Stimulated activated CD8-positive, alpha-beta memory T cell treated with anti-CD3 and anti-CD28 coated beads, Interleukin-4, amount 100 ng/mL, for 1 hour (primary cell): ENCODE measurements around the gene CHL1.

ENCODE experiments used
- DNase-seq, 2 donors: peaks; one replicate each; pipeline ENCODE4 v3.0.0-alpha.2; 2020; ENCODE audit warnings: low read depth in 2 of 2, low spot score in 1 of 2

CHL1 gene

DNA sequence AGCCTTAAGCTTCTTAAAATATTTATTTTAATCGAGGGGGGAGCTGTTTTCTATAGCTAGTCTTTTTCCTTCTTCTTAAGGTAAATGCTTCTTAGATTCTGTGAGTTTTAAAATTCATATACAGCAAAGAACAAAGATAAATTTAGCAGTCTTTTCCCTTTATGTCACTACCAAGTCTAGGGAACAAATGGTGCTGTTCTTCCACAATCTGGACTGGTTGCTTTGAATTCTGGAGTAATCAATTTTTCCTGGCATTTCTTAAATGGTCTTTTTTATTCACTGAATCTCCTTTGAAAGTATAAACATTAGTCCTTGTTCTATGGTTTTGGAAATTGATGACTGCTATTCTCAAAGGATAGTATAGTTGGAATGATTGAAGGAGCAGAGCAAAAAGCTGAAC, 82.8 kb downstream of the CHL1 start:
- DNase-seq, result no peak

GRCh38 chr3:280681-281080, 84.1 kb downstream of the CHL1 start:
- DNase-seq, result no peak

DNA sequence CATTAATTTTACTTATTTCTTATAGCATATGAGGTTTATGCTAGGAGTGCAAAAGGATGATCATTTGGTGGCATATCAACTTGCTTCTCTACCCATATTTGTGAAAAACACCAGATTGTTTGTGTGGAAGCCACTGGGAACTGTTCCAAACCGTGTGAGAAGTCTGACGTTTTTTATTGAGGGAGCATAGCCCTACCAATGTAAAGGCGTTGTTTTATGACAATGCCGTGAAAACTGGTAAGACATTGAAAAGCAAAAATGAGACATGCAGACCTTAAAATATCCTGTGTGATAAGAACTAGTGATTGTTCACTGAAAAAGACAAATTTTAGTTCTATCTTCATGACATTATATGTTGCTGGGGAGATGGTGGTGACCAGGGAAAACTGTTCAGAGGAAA, 87.8 kb downstream of the CHL1 start:
- DNase-seq, result no peak

DNA sequence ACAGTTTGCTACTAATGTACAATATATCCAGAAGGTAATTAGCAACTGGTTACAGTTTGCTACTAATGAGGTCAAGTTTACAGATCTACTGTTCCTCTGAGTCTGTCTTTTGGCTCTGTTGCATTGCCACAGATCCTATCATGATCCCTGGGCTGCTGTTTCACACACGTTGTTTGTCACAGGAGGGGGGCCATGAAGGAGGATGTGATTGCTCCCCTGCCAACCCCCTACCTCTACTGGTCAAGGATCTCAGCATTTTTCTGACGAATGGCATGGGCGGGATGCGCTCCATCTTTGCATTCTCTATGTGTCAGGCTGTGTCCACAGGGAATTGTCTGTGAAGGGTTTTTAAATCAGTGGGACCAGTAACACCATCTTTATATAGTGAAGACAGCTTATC, 91.9 kb downstream of the CHL1 start:
- DNase-seq, result no peak

GRCh38 chr3:291028-291427, 94.5 kb downstream of the CHL1 start:
- DNase-seq, result no peak

DNA sequence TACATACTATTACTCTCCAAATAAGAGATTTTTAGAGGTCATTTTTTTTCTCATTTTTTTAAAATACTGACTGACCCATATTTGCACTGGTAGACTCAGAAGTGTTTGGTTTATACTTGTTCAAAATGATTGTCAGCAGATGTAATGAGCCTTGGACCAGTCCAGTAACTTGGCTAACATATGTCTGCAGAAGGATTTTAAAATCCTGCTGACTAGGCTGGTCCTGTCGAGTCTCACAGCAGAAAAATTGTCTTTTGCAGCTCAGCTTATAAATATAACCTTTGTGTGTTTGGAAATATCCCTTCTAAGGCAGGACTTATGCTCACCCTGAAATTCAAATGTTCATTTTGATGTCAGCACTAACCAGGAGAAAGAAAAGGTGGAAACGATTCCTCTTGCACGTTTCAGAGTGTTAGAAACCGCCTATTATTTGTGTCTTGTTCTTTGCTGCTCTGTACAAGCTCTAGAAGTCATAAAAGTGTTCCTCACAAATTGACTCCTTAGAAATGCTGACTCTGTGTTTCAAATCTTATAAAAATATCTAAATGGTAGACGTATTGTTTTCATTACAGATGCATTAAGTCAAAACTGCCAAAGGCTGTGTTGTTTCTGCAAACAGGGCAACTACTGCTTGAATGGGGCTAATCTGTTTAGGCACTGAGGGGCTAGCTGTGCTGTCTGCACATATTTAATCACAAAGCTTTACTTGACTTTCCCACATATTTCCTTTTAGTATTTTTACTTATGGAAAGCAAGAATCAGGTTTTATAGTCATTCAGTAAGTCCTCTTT, 95.3 kb downstream of the CHL1 start:
- DNase-seq, result no peak

DNA sequence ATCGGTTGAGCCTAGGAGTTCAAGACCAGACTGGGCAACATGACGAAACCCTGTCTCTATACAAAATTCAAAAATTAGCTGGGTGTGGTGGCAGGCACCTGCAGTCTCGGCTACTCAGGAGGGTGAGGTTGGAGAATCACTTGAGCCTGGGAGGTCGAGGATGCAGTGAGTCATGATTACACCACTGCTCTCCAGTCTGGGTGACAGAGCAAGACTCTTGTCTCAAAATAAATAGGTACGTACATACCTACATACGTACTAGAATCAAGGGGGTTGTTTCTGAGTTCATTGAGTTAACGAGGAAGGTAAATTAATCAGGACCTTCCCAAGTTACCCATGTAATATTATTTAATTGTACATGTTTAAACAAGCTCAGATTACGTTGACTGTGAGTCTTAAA, 97.5 kb downstream of the CHL1 start:
- no peak for DNase-seq

DNA sequence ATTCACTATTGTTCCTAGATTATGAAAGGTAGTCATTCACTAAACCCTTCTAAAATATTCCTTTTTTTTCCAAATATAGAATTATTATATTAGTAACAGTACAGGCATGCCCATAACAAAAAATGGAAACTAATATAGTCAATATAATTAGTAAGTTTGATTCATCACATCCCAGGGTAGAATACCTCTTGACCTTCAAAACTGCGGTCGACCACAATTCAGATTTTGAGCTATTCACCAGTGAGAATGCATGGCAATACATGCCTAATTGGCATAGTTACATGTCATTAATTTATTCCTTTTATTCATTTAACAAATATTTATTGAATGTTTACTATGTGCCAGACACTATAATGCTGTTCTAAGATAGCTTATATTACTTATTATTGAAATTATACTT, 98.0 kb downstream of the CHL1 start:
- DNase-seq, result no peak

DNA sequence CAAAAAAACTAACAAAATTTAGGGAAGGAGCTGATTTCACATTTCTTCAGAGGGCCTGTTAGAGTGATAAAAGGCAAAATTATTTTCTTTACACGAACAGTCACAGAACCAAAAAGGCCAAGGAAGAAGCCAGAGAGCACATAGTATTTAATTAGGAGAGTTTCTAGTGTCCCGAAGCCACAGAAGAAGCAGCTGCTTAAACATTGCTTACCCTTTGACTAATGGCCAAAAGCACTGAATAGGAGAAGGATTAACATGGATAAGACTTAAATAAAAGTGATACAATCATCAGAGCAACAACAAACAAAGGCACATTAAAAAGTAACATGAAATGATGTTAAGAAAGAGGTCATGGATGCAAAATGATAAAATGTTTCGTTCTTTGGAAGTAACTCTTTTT, 98.6 kb downstream of the CHL1 start:
- no peak for DNase-seq

GRCh38 chr3:297585-297984, 101.0 kb downstream of the CHL1 start:
- DNase-seq, result no peak

DNA sequence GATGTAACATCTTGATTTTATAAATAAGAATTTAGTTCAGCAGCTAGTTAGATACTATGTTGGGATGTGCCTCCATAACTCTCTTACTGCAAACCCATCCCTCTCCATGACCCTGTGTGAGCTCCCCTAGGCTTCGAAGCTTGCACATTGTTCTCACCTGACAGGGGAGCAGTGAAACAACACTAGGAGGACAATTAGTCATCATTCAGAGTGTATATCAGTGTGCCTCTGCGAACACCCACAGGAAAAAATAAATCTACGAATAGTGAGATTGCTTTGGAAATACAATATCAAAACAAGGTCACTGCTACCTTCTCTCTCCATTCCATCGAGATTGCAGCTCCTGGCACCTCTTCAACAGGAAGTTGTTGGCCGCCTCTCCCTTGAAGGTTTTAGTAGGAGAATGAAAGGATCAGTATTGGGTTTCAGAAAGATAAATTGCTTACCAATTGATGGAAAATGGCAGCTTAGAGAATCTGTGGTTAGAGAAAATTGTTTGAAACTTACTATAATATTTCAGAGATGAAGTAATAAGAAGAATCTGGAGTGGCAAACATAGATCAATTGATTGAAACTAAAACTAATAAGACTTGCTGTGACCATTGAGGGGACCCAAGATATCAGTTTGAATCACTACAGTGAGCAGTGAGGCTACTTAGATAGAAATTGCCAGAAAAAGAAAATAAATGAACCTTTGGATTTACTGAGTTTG, 103.2 kb downstream of the CHL1 start:
- no peak for DNase-seq

GRCh38 chr3:307182-307581, 110.6 kb downstream of the CHL1 start:
- no peak for DNase-seq

DNA sequence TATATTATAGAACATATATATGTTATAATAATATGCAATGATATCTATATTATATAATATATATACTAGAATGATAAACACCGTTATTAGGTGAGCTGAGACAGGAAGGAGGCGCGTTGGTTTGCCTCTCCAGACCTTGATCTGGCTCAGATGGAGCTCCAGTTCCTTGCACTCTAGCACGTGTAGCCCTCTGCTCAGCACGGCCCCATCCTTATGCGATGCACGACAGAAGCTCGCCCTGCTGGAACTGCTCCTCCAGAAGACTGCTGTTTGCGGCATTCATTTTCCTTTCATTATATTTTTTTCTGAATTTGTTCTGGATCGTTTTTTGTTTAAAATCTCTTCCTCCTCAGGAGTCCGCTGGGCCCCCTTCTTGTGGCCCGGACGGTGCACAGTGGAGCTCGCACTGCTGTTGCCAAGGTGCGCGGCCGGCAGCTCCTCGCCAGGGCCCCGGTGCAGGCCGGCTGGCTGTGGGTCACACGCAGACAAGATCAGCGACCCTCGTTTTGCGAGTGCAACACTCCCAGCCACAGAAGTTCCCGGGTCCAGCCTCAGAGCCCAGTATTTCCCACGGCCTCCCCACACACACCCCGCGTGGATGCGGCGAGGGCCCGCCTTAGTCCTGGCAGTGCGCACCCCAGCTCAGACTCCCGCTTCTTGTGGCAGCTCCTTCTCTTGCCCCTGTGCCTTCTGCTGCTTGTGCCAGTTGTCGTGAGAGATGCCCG, 112.2 kb downstream of the CHL1 start:
- no peak for DNase-seq

- no peak for DNase-seq
These were observed 115.7 kb downstream of the CHL1 start for GRCh38 chr3:312160-312733.

DNA sequence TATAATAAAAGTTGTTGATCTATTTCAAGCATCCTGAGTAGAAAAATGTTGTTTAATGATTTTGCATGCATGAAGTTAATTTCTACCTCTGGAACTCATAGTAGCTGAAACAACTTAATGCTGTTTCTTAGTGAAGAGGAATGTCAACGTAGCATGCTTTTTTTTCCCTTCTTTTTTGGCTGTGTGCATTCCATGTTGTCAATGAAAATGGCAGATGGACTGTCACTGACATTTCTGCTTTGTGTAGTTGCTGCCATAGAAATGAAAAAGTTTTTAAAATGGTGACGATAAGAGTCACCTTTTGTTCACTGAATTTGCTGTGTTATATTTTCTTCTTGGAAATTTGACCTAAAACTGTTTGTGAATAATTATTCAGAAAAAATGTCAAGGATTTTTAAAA, 116.3 kb downstream of the CHL1 start:
- no peak for DNase-seq

GRCh38 chr3:317012-317411, 120.4 kb downstream of the CHL1 start:
- no peak for DNase-seq

GRCh38 chr3:318903-319302, 122.3 kb downstream of the CHL1 start:
- DNase-seq, result no peak

GRCh38 chr3:324423-324822, 127.9 kb downstream of the CHL1 start:
- DNase-seq, result no peak

GRCh38 chr3:325495-325894, 128.9 kb downstream of the CHL1 start:
- DNase-seq, result no peak

DNA sequence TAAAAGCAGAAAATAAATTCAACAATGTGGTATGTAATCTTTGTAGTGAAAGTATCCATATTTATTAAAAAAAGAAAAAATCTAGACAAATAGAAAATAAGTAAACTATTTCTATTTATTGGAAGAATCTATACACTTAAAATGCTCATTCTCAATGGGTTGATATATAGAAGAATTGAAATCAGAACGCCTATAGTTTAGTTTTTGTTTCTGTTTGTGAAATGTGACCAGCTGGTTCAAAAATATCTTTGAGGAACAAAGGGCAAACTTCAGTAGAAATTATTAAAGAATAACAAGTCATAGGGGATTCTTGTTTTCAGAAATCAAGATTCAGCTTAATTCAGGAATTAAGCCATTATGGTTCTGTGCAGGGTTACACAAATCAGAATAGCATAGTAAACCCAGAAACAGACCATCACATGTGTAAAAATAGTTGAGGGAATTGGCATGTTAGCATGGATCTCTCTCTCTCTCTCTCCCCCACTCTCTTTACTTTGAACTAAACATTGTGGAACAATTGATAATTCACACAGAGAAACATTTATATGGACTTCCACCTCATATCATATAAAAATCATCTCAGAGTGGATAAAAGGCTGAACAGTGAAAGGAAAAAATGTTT, 134.0 kb downstream of the CHL1 start:
- no peak for DNase-seq

DNA sequence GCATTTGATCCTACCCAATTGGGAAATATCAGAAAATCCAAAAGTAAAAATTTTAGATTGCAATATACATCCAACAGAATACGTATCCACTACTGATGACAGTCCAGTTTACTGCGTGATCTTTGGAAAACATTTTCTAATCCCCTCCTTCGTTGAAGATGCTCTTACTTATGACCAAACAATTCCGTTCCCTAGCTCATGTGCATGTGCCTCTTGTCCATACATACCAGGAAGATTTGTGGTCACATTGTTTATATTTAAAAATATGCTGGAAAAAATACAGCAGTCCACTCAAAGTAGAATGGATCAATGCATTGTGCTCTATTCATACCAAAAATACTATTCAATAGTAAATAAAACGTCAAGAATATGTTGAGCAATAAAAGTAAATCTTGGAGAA, 135.3 kb downstream of the CHL1 start:
- no peak for DNase-seq
